ENCODE results near the gene PAQR3.

The PAQR3 gene

GRCh38 chr4:78864405-78865024 lies 74.7 kb downstream of the PAQR3 start:
- no peak overlapping the region for H3K4me3 ChIP-seq
- H3K27ac ChIP-seq: no peak overlapping the region

DNA sequence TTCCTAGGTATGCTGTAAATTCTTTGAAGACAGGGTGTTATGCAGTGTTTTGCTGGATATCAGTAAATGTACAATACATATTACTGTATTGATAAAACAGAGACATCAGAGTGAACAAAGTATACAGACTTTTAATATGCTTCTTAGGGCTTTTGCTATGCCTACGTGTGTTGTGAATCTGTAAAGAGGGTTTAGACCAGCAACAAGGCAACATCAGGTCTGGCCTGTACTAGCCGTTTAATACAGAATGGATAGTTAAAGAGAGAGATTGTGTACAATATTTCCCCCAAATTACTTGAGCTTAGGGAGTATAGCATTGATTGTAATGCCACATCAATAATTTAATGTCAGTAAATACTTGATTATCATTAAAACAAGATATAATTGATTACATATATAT lies 75.2 kb downstream of the PAQR3 start:
- no peak overlapping the region for H3K4me3 ChIP-seq
- no peak overlapping the region for H3K27ac ChIP-seq

GRCh38 chr4:78863254-78863869 lies 75.9 kb downstream of the PAQR3 start:
- Histone ChIP-seq H3K4me3 (no peak overlapping the region), H3K27ac (no peak overlapping the region)

DNA sequence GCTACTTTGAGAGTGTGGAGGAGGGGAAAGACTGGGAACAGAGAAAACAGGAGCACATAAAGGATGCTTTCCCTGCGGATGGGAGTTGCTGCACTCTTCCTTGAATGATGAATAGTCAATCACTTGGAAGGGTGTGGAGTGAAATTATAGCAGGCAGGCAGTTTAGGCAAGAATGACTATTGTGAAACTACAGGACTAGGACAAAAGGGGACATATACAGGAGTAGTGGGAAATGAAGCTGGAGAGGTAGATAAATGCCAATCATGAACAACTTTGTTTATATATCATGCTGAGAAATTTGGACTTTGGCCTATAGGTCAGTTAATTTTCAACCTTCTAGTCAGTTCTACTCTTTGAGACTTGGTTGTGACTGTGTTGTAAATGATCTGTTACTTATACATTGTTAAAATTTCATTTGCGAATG lies 76.9 kb downstream of the PAQR3 start:
- Histone ChIP-seq H3K4me3 (no peak overlapping the region), H3K27ac (no peak overlapping the region)
